ENCODE measurements around the gene MAN1A2. TPM values are rescaled to one million over a fixed set of nuclear protein-coding genes. Genes with fewer than 3 reads are reported as not detected.
"Not testable (repeated sequence)": the region's sequence is repeated elsewhere in the genome, so short reads cannot be mapped to it uniquely, and the experiment has no call there.

The MAN1A2 gene
- total and polyA plus RNA-seq, 2 experiments from 2014 or later = 24.7 to 45.0 TPM

DNA sequence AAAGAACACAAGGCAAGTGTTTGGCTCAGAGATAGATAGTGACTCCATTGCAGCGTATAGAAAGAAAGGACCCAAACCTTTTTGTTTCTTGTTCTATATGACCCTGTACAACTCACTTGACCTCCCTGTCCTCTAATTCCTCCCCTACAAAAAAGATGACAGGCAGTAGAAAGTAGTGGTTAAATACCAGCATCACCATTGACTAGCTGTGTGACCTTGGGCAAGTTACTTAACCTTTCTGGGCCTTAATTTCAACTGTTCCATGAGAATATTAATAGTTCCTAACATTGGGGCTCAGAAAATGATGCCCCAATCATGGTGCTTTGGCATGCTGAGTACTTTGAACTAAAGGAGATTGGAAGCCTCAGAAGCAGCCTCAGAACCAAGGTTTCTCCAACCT is 46.7 kb upstream of the MAN1A2 start:
- 35% methylated on average over 1 of the region's 1 CpG for WGBS (ENCODE audit: low lambda C conversion rate, missing lambda C conversion rate)
- DNase-seq (ENCODE audit: low spot score) = no peak

DNA sequence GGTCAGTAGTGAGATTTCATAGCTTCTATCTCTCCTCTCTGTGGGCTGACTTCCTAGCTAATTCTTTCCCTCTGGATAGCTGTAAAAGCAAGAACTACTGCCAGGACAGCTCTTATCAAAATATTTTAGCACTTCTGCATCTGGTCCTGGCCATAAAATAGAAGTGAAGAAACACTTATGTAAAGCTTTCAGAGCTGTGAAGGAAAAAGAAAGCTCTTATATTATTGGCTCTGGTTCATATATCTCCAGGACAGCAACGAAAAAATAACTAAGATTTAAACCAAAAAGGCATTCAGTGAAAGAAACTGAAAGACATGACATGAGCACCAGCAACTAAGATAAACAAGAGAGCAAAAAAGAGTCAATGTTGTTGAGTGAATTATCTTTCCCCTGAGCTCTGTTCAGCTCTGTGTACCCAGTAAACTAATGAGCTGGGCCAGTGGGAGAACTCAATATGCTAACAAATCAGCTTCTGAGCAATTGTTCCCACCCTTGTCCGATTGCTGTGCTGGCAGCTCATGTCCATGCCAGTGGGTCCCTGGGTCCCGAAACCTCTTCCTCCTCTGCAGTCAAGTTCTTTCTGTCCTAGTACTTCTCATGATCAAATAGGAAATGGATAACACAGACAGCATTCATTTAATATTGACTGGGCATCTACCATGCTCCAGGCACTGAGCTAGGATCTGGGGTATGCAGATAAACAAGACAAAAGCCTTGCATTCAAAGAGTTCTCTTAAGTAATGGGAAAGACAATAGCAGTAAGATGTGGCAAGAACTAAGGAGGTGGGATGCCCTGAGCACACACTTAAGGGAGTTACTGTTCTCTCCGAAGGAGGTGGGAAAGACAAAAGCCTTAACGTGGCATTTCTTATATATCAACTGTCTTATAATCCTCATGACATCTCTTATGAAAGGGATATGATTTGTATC is 45.3 kb upstream of the MAN1A2 start:
- H3K4me2 ChIP-seq = peak overlapping the region; percentile 61
- H3K27me3 ChIP-seq = no peaks in the 10 kb centered on the region
- no peaks in the 10 kb centered on the region for H3K9me2 ChIP-seq (replicated peaks; ENCODE audit: insufficient read depth)
- peak; percentile 24 for DNase-seq (ENCODE audit: low spot score)
- H3K4me1 ChIP-seq (ENCODE audit: insufficient read depth) = peaks cover 20% of the 10 kb centered on the region
- no peaks in the 10 kb centered on the region for H3K79me2 ChIP-seq
- no peak overlapping the region for H3K4me3 ChIP-seq
- TF ChIP-seq, protein P1, sequence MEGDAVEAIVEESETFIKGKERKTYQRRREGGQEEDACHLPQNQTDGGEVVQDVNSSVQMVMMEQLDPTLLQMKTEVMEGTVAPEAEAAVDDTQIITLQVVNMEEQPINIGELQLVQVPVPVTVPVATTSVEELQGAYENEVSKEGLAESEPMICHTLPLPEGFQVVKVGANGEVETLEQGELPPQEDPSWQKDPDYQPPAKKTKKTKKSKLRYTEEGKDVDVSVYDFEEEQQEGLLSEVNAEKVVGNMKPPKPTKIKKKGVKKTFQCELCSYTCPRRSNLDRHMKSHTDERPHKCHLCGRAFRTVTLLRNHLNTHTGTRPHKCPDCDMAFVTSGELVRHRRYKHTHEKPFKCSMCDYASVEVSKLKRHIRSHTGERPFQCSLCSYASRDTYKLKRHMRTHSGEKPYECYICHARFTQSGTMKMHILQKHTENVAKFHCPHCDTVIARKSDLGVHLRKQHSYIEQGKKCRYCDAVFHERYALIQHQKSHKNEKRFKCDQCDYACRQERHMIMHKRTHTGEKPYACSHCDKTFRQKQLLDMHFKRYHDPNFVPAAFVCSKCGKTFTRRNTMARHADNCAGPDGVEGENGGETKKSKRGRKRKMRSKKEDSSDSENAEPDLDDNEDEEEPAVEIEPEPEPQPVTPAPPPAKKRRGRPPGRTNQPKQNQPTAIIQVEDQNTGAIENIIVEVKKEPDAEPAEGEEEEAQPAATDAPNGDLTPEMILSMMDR (IDR thresholded peaks at IDR 0.05; ENCODE audit: poor library complexity) = no peak
- TF ChIP-seq EZH2 (IDR thresholded peaks at IDR 0.05; ENCODE audit: borderline replicate concordance) = no peak
- TF ChIP-seq EZH2phosphoT487 (IDR thresholded peaks at IDR 0.05; ENCODE audit: low read depth, severe bottlenecking, unreplicated experiment) = no peak
- no peaks in the 10 kb centered on the region for H3K36me3 ChIP-seq (replicated peaks; ENCODE audit: insufficient read depth, low read depth)
- no peaks in the 10 kb centered on the region for H3K9me3 ChIP-seq (ENCODE audit: low read depth)
- 39% methylated on average over 5 of the region's 5 CpGs for WGBS (ENCODE audit: low lambda C conversion rate, missing lambda C conversion rate)
- no peak overlapping the region for H2AFZ ChIP-seq
- no peaks in the 10 kb centered on the region for H4K20me1 ChIP-seq (ENCODE audit: insufficient read depth, poor library complexity, severe bottlenecking)
- peak overlapping the region; percentile 0 for H3K27ac ChIP-seq

More for the DNA sequence above, 46.7 kb upstream of the MAN1A2 start:
- Histone ChIP-seq H3K9me3 (ENCODE audit: low read depth) (no peaks in the 10 kb centered on the region), H3K4me2 (no peak overlapping the region), H3K79me2 (no peaks in the 10 kb centered on the region), H3K27ac (no peak overlapping the region), H2AFZ (no peak overlapping the region), H3K9me2 (replicated peaks; ENCODE audit: insufficient read depth) (no peaks in the 10 kb centered on the region), H4K20me1 (ENCODE audit: insufficient read depth, poor library complexity, severe bottlenecking) (no peaks in the 10 kb centered on the region), H3K4me3 (no peak overlapping the region), H3K36me3 (replicated peaks; ENCODE audit: insufficient read depth, low read depth) (no peaks in the 10 kb centered on the region), H3K4me1 (ENCODE audit: insufficient read depth) (peaks cover 20% of the 10 kb centered on the region), H3K27me3 (no peaks in the 10 kb centered on the region)
- no peak for TF ChIP-seq EZH2 (IDR thresholded peaks at IDR 0.05; ENCODE audit: borderline replicate concordance)
- no peak for TF ChIP-seq EZH2phosphoT487 (IDR thresholded peaks at IDR 0.05; ENCODE audit: low read depth, severe bottlenecking, unreplicated experiment)
- TF ChIP-seq, protein P1 (IDR thresholded peaks at IDR 0.05; ENCODE audit: poor library complexity) = no peak

DNA sequence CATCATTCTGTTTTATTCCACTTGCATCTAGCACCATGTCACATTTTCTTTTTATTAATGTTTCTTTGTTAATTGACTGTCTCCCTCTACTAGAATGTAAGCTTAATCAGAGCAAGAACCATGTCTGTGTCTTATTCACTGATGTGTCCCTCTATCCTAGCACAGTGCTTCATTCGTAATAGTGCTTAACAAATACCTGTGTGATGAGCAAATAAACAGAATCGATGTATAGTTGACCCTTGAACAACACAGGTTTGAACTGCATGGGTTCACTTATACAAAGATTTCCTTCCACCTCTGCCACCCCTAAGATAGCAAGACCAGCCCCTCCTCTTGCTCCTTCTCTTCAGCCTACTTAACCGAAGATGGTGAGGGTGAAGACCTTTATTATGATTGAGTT is 42.9 kb upstream of the MAN1A2 start:
- Histone ChIP-seq H2AFZ (no peak overlapping the region), H3K36me3 (replicated peaks; ENCODE audit: insufficient read depth, low read depth) (no peaks in the 10 kb centered on the region), H3K4me3 (no peak overlapping the region), H3K4me1 (ENCODE audit: insufficient read depth) (peaks cover 20% of the 10 kb centered on the region), H3K27ac (no peak overlapping the region), H3K9me3 (ENCODE audit: low read depth) (no peaks in the 10 kb centered on the region), H3K9me2 (replicated peaks; ENCODE audit: insufficient read depth) (no peaks in the 10 kb centered on the region), H3K27me3 (no peaks in the 10 kb centered on the region), H3K4me2 (peak overlapping the region; percentile 32), H4K20me1 (ENCODE audit: insufficient read depth, poor library complexity, severe bottlenecking) (no peaks in the 10 kb centered on the region), H3K79me2 (no peaks in the 10 kb centered on the region)
- WGBS (ENCODE audit: low lambda C conversion rate, missing lambda C conversion rate) = 43% methylated on average over 3 of the region's 3 CpGs
- no peak for DNase-seq (ENCODE audit: low spot score)
- TF ChIP-seq EZH2phosphoT487 (IDR thresholded peaks at IDR 0.05; ENCODE audit: low read depth, severe bottlenecking, unreplicated experiment) = no peak

GRCh38 chr1:117326035-117326434 is 41.2 kb upstream of the MAN1A2 start:
- not testable (repeated sequence) for H3K4me2 ChIP-seq; H3K27me3 ChIP-seq; DNase-seq (ENCODE audit: low spot score); H3K9me2 ChIP-seq (replicated peaks; ENCODE audit: insufficient read depth); H3K4me3 ChIP-seq; H3K79me2 ChIP-seq; H3K36me3 ChIP-seq (replicated peaks; ENCODE audit: insufficient read depth, low read depth); H3K27ac ChIP-seq; H4K20me1 ChIP-seq (ENCODE audit: insufficient read depth, poor library complexity, severe bottlenecking); H2AFZ ChIP-seq; H3K9me3 ChIP-seq (ENCODE audit: low read depth)
- H3K4me1 ChIP-seq (ENCODE audit: insufficient read depth) = peaks cover 20% of the 10 kb centered on the region
- WGBS (ENCODE audit: low lambda C conversion rate, missing lambda C conversion rate) = 81% methylated on average over 6 of the region's 6 CpGs

All from hepatocyte (in vitro differentiated cells).